Mesothelial cell of epicardium (in vitro differentiated cells): ENCODE data around the gene SMG6. TPM values are rescaled to one million over a fixed set of nuclear protein-coding genes. Genes with fewer than 3 reads are reported as not detected.

ENCODE experiments used
- DNase-seq, 2 experiments: peaks; one replicate each; pipeline ENCODE4 v3.0.0; 2021; ENCODE audit warnings: low spot score in 2 of 2; ENCODE audit not compliant: unreplicated experiment in 2 of 2
- H3K27ac Mint-ChIP-seq: 2 replicates; pipeline ENCODE4 v1.8.0; 2021; ENCODE audit warnings: mixed read lengths
- H3K27me3 Mint-ChIP-seq: 2 replicates; pipeline ENCODE4 v1.8.0; 2021; ENCODE audit warnings: low read depth, mixed read lengths
- H3K36me3 Mint-ChIP-seq: 2 replicates; pipeline ENCODE4 v1.8.0; 2021; ENCODE audit warnings: mixed read lengths
- H3K4me1 Mint-ChIP-seq: 2 replicates; pipeline ENCODE4 v1.8.0; 2021; ENCODE audit warnings: mixed read lengths
- H3K4me3 Mint-ChIP-seq: 2 replicates; pipeline ENCODE4 v1.8.0; 2021; ENCODE audit warnings: mild to moderate bottlenecking, moderate library complexity, mixed read lengths
- H3K9me3 Mint-ChIP-seq: 2 replicates; pipeline ENCODE4 v1.8.0; 2021; ENCODE audit warnings: mixed read lengths
- CTCF ChIP-seq: fragments of 200-600 bp; sonication (generic); IDR thresholded peaks from one replicate; pipeline ENCODE4 v1.5.0; 2021; ENCODE audit warnings: antibody characterized with exemption; ENCODE audit not compliant: unreplicated experiment
- total RNA-seq: library from RNA; stranded (reverse); gene quantifications from 3 replicates; pipeline ENCODE4 v1.2.1, GENCODE V29; 2021

Gene SMG6
- total RNA-seq, 1 donor from 2014 or later, result 58.3 TPM

DNA sequence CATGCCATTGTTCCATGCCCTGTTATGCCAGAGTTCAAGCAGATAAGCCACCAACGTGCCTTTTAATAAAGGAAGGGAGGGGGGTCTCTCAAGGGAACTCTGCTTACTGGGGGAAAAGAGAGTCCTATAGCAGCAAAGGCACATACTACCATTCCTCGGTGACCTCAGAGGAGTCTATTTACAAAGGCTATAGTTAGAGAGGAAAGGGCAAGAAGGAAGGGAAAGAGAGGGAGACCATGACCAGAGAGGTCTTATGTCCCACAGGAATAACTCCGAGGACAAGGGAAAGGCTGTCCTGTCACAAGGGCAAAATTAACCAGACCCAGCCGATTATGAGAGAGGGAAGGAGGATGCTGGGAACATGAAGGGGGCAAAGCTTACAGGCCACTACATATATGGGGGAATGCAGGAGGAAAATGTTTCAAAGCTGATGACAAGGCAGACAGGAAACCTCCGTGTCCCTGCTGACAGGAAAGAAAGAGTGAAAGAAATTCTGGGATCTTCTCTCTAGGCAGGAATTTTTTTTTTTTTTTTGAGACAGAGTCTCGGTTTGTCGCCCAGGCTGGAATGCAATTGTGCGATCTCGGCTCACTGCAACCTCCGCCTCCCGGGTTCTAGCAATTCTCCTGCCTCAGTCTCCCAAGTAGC is 197.2 kb downstream of the SMG6 start:
- Mint-ChIP-seq H3K27ac (peak overlapping the region; percentile 32), H3K4me1 (peaks cover 52% of the 10 kb centered on the region), H3K36me3 (peaks cover 8% of the 10 kb centered on the region)

GRCh38 chr17:2105663-2106062 is 197.9 kb downstream of the SMG6 start:
- DNase-seq, result no peak
- no peak overlapping the region for H3K4me3 Mint-ChIP-seq
- no peak for TF ChIP-seq CTCF
- H3K27me3 Mint-ChIP-seq, result no peaks in the 10 kb centered on the region
- H3K27ac Mint-ChIP-seq, result peak overlapping the region; percentile 32
- H3K36me3 Mint-ChIP-seq, result peaks cover 8% of the 10 kb centered on the region
- peaks cover 48% of the 10 kb centered on the region for H3K4me1 Mint-ChIP-seq
- no peaks in the 10 kb centered on the region for H3K9me3 Mint-ChIP-seq

More for the DNA sequence above, 197.2 kb downstream of the SMG6 start:
- no peak for DNase-seq
- no peaks in the 10 kb centered on the region for H3K9me3 Mint-ChIP-seq
- no peaks in the 10 kb centered on the region for H3K27me3 Mint-ChIP-seq
- no peak overlapping the region for H3K4me3 Mint-ChIP-seq
- TF ChIP-seq CTCF, result no peak

DNA sequence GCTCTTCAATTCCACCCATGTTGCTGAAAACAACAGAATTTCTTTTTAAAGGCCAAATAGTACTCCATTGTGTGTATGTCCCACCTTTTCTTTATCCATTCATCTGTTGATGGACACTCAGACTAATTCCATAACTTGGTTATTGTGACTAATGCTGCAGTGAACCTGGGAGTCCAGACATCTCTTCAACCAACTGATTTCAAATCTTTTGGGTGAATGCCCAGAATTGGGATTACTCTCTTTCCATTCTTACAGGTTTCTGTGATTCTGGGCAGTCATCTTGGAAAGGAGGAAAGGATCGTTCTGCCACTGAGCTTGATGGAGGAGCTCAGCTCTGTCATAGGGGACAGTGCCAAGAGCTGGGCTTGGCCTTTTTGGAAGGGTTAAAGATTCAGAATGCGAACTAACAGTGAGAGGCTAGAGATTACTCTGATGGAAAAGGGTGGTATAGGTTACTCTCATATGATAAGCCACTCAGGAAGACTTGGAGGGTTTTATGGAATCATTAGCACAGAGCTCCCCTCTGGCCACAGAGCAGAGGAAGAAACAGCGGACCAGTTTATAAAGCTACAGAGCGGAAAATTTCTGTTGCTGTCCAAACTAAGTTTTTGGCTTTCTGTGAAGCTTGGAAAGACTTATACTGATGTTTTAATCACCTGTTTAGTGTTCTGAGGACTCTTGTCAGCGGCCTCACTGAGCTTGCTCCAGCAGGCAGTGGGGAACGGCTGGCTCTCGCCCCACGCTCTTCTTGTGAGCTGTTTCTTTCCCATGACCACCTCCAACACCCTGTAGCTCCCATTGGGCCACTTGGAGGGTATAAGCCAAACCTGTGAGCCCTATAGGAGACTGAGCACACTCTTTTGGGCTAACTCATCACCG is 200.4 kb downstream of the SMG6 start:
- Mint-ChIP-seq H3K4me1 (peaks cover 41% of the 10 kb centered on the region), H3K9me3 (no peaks in the 10 kb centered on the region), H3K36me3 (peaks cover 8% of the 10 kb centered on the region), H3K27me3 (no peaks in the 10 kb centered on the region), H3K4me3 (no peak overlapping the region), H3K27ac (peak overlapping the region; percentile 75)
- TF ChIP-seq CTCF, result no peak
- no peak for DNase-seq

- Mint-ChIP-seq H3K4me1 (peaks cover 41% of the 10 kb centered on the region), H3K4me3 (no peak overlapping the region), H3K9me3 (no peaks in the 10 kb centered on the region), H3K27me3 (no peaks in the 10 kb centered on the region), H3K27ac (peak overlapping the region; percentile 83), H3K36me3 (peaks cover 8% of the 10 kb centered on the region)
- TF ChIP-seq CTCF, result no peak
- DNase-seq, result no peak
Observed at GRCh38 chr17:2101448-2102257, 201.9 kb downstream of the SMG6 start.

- DNase-seq, result no peak
- Mint-ChIP-seq H3K4me1 (peaks cover 38% of the 10 kb centered on the region), H3K36me3 (peaks cover 5% of the 10 kb centered on the region), H3K27ac (peak overlapping the region; percentile 81), H3K4me3 (no peak overlapping the region), H3K9me3 (no peaks in the 10 kb centered on the region), H3K27me3 (no peaks in the 10 kb centered on the region)
- TF ChIP-seq CTCF, result no peak
Observed at GRCh38 chr17:2095536-2095910, 208.1 kb downstream of the SMG6 start.
